H1 (cell line): ENCODE measurements around the gene SMC6. TPM values are rescaled to one million over a fixed set of nuclear protein-coding genes. Genes with fewer than 3 reads are reported as not detected.

Experiments used
- CTCF ChIA-PET: fragments of 300-600 bp; sonication (Branson Sonifier 250); formaldehyde crosslinking; loops from one replicate; lab custom pipeline; 2021; ENCODE audit not compliant: partially characterized antibody; lab: Charles Lee
- POLR2A ChIA-PET: fragments of 300-600 bp; sonication (Branson Sonifier 250); formaldehyde crosslinking; loops from one replicate; lab custom pipeline; 2021; ENCODE audit warnings: inconsistent platforms; ENCODE audit not compliant: partially characterized antibody; lab: Charles Lee
- DNase-seq, 2 experiments: peaks; one replicate each; pipeline versions ENCODE4 v3.0.0 to v3.0.0-alpha.2; 2010 to 2022; ENCODE audit warnings: low spot score in 2 of 2, low read depth in 1 of 2, mixed read lengths in 1 of 2
- FAIRE-seq: peaks from 2 replicates; lab custom pipeline; 2011; peaks lifted over from hg19 to GRCh38; lab: Jason Lieb, UNC
- H2AFZ ChIP-seq: 2 replicates; pipeline ENCODE4 v1.8.1; 2012; ENCODE audit warnings: low read length, inconsistent platforms
- H2AK5ac ChIP-seq: 2 replicates; pipeline ENCODE4 v1.6.1; 2013; ENCODE audit warnings: low read depth, low read length
- H2BK120ac ChIP-seq: replicated peaks from 2 replicates; pipeline ENCODE3; 2013; ENCODE audit warnings: low read depth, low read length, inconsistent platforms
- H2BK12ac ChIP-seq: 2 replicates; pipeline ENCODE4 v1.6.1; 2013; ENCODE audit warnings: low read depth, low read length
- H2BK15ac ChIP-seq: 2 replicates; pipeline ENCODE4 v1.6.1; 2013; ENCODE audit warnings: low read length
- H2BK20ac ChIP-seq: 2 replicates; pipeline ENCODE4 v1.6.1; 2013; ENCODE audit warnings: low read length
- H2BK5ac ChIP-seq: 2 replicates; pipeline ENCODE4 v1.6.1; 2013; ENCODE audit warnings: low read depth, low read length
- H3K14ac ChIP-seq: 2 replicates; pipeline ENCODE4 v1.6.1; 2013; ENCODE audit warnings: inconsistent platforms; ENCODE audit not compliant: insufficient read length
- H3K18ac ChIP-seq: 2 replicates; pipeline ENCODE4 v1.6.1; 2013; ENCODE audit warnings: low read length; ENCODE audit errors: extremely low read depth
- H3K23ac ChIP-seq: 2 replicates; pipeline ENCODE4 v1.6.1; 2013; ENCODE audit warnings: inconsistent platforms; ENCODE audit not compliant: insufficient read length
- H3K23me2 ChIP-seq: 2 replicates; pipeline ENCODE4 v1.6.1; 2013; ENCODE audit warnings: low read depth, low read length
- H3K27ac ChIP-seq: 2 replicates; pipeline ENCODE4 v1.6.1; 2011; ENCODE audit warnings: low read depth, low read length, inconsistent platforms
- H3K27me3 ChIP-seq, 4 experiments: replicated peaks in 1 of 4; 1 replicate in 1 of 4; 2 replicates in 3 of 4; pipeline versions ENCODE4 v1.6.1 to v1.8.1; 2011 to 2013; ENCODE audit warnings: low read length in 3 of 4, mild to moderate bottlenecking in 3 of 4, inconsistent platforms in 2 of 4, mixed read lengths in 2 of 4, moderate library complexity in 1 of 4; ENCODE audit not compliant: control insufficient read depth in 3 of 4, insufficient read depth in 3 of 4; ENCODE audit errors: extremely low read depth in 1 of 4
- H3K36me3 ChIP-seq, 4 experiments: 2 replicates each; pipeline versions ENCODE4 v1.6.1 to v1.8.1; 2011 to 2013; ENCODE audit warnings: mild to moderate bottlenecking in 4 of 4, low read length in 3 of 4, moderate library complexity in 2 of 4, control low read depth in 1 of 4, inconsistent platforms in 1 of 4; ENCODE audit not compliant: insufficient read depth in 4 of 4, control insufficient read depth in 2 of 4
- H3K4ac ChIP-seq: replicated peaks from 2 replicates; pipeline ENCODE3; 2013; ENCODE audit warnings: low read length, low read depth, mixed read lengths, inconsistent platforms; ENCODE audit not compliant: insufficient read length
- H3K4me1 ChIP-seq, 4 experiments: replicated peaks in 1 of 4; 1 replicate in 1 of 4; 2 replicates in 3 of 4; pipeline versions ENCODE4 v1.6.1 to v1.8.1; 2011 to 2013; ENCODE audit warnings: low read length in 3 of 4, inconsistent platforms in 2 of 4, mixed read lengths in 1 of 4; ENCODE audit not compliant: insufficient read depth in 4 of 4, control insufficient read depth in 3 of 4
- H3K4me2 ChIP-seq, 2 experiments: 2 replicates each; pipeline versions ENCODE4 v1.6.1 to v1.8.1; 2011 to 2013; ENCODE audit warnings: low read depth in 2 of 2, low read length in 2 of 2, control low read depth in 1 of 2, inconsistent platforms in 1 of 2, mild to moderate bottlenecking in 1 of 2; ENCODE audit not compliant: insufficient read depth in 1 of 2
- H3K4me3 ChIP-seq, 4 experiments: fragments of 200-600, 300-600 bp in 1 of 4; sonication (generic), shearing (Covaris generic), sonication (Bioruptor Twin) in 1 of 4; 2 replicates each; pipeline versions ENCODE4 v1.5.1 to v1.8.1; 2011 to 2016; ENCODE audit warnings: low read length in 4 of 4, low read depth in 3 of 4, control low read depth in 2 of 4, inconsistent platforms in 2 of 4, mild to moderate bottlenecking in 2 of 4, mixed read lengths in 1 of 4, moderate library complexity in 1 of 4; ENCODE audit not compliant: insufficient read depth in 2 of 4; ENCODE audit errors: extremely low read depth in 1 of 4
- H3K56ac ChIP-seq: replicated peaks from 2 replicates; pipeline ENCODE3; 2013; ENCODE audit warnings: low read depth, mild to moderate bottlenecking, mixed read lengths, low read length, inconsistent platforms; ENCODE audit not compliant: insufficient read length
- H3K79me1 ChIP-seq: 2 replicates; pipeline ENCODE4 v1.6.1; 2013; ENCODE audit warnings: low read depth, low read length, control low read depth
- H3K79me2 ChIP-seq, 2 experiments: 2 replicates each; pipeline versions ENCODE4 v1.6.1 to v1.8.1; 2012 to 2013; ENCODE audit warnings: low read length in 2 of 2, mild to moderate bottlenecking in 2 of 2, inconsistent platforms in 1 of 2; ENCODE audit not compliant: insufficient read depth in 2 of 2, control insufficient read depth in 1 of 2
- H3K9ac ChIP-seq, 4 experiments: replicated peaks in 1 of 4; 1 replicate in 1 of 4; 2 replicates in 3 of 4; pipeline versions ENCODE4 v1.6.1 to v1.8.1; 2011 to 2013; ENCODE audit warnings: low read depth in 3 of 4, low read length in 3 of 4, control low read depth in 2 of 4, mild to moderate bottlenecking in 2 of 4, moderate library complexity in 2 of 4, inconsistent platforms in 1 of 4; ENCODE audit errors: extremely low read depth in 1 of 4
- H3K9me3 ChIP-seq, 2 experiments: 2 replicates each; pipeline versions ENCODE4 v1.6.1 to v1.8.1; 2012 to 2013; ENCODE audit warnings: mild to moderate bottlenecking in 2 of 2, moderate library complexity in 2 of 2, control low read depth in 1 of 2, inconsistent platforms in 1 of 2, low read depth in 1 of 2, low read length in 1 of 2, mixed read lengths in 1 of 2; ENCODE audit not compliant: insufficient read depth in 2 of 2
- H4K20me1 ChIP-seq, 2 experiments: replicated peaks in 1 of 2; 2 replicates each; pipeline versions ENCODE3 to v1.8.1; 2011 to 2013; ENCODE audit warnings: inconsistent platforms in 2 of 2, low read length in 2 of 2, mild to moderate bottlenecking in 1 of 2; ENCODE audit not compliant: insufficient read depth in 2 of 2, control insufficient read depth in 1 of 2
- H4K5ac ChIP-seq: 2 replicates; pipeline ENCODE4 v1.6.1; 2013; ENCODE audit warnings: low read length, low read depth, mixed read lengths, inconsistent platforms; ENCODE audit not compliant: insufficient read length
- H4K8ac ChIP-seq: 2 replicates; pipeline ENCODE4 v1.8.0; 2013; ENCODE audit warnings: mild to moderate bottlenecking, moderate library complexity, low read length, inconsistent platforms; ENCODE audit not compliant: insufficient read depth; ENCODE audit errors: extremely low read depth
- H4K91ac ChIP-seq: replicated peaks from 2 replicates; pipeline ENCODE3; 2013; ENCODE audit warnings: low read length, mixed read lengths, inconsistent platforms; ENCODE audit not compliant: insufficient read length
- ATF3 ChIP-seq: IDR thresholded peaks from 2 replicates; pipeline ENCODE4 v1.6.1; 2011; ENCODE audit warnings: low read depth, mild to moderate bottlenecking, low read length; ENCODE audit not compliant: insufficient read depth
- JUND ChIP-seq: IDR thresholded peaks from 2 replicates; pipeline ENCODE4 v1.6.1; 2011; ENCODE audit warnings: mild to moderate bottlenecking, improper control_type of control experiment, low read length
- PHF8 ChIP-seq: fragments of 200-600 bp; sonication (generic); conservative IDR thresholded peaks from 2 replicates; pipeline ENCODE4 v1.7.1; 2012; ENCODE audit warnings: low read depth, mild to moderate bottlenecking, inconsistent platforms, low read length, moderate library complexity
- RBBP5 ChIP-seq: IDR thresholded peaks from 2 replicates; pipeline ENCODE4 v1.7.1; 2012; ENCODE audit warnings: low read depth, mild to moderate bottlenecking, inconsistent platforms, low read length, moderate library complexity, borderline replicate concordance
- SUZ12 ChIP-seq: fragments of 200-600 bp; sonication (generic); IDR thresholded peaks from 2 replicates; pipeline ENCODE4 v1.6.1; 2012; ENCODE audit warnings: mild to moderate bottlenecking, inconsistent platforms, low read length, moderate library complexity, mixed read lengths
- TBP ChIP-seq: IDR thresholded peaks from 2 replicates; pipeline ENCODE4 v1.6.1; 2011; ENCODE audit warnings: low read depth, low read length, improper control_type of control experiment
- WGBS, 2 experiments: shearing (Covaris generic) in 1 of 2; methylation state at CpG; one replicate each; pipeline versions ENCODE4 v1.1.6 to v1.1.7; 2013 to 2015; ENCODE audit warnings: low lambda C conversion rate in 2 of 2, mixed read lengths in 2 of 2, inconsistent platforms in 1 of 2, low coverage in 1 of 2, missing lambda C conversion rate in 1 of 2; ENCODE audit not compliant: insufficient replicate concordance in 2 of 2, insufficient coverage in 1 of 2, insufficient read length in 1 of 2; ENCODE audit errors: extremely low coverage in 1 of 2, missing lambda C conversion rate in 1 of 2; 5-methylcytosine and 5-hydroxymethylcytosine counted together
- polyA plus RNA-seq, 7 experiments: library from polyadenylated mRNA; depleted of rRNA in 3 of 7; stranded (reverse) in 5 of 7; unstranded in 2 of 7; fragments of >200 nt in 5 of 7; fragments of 200-250 nt in 2 of 7; gene quantifications; 1 replicate in 5 of 7; 2 replicates in 1 of 7; 4 replicates in 1 of 7; pipeline versions ENCODE4 v1.2.1 to v1.2.3, GENCODE V29; 2011 to 2013; ENCODE audit warnings: missing spikeins in 2 of 7, mixed read lengths in 2 of 7
- total RNA-seq: library from RNA; stranded (reverse); fragmentation: NEBNext Ultra II Directional; extraction: Animal tissue kit (Norgen Biotek cat#: 25700); gene quantifications from 2 replicates; pipeline ENCODE4 v1.2.1, GENCODE V29; 2021

Gene SMC6
- total and polyA plus RNA-seq, 2 of the 8 experiments (the other 6 are each of a cell fraction or from before 2014, with no cell fraction given): 9.7 to 49.5 TPM

- POLR2A ChIA-PET: no interaction called here
Measured at GRCh38 chr2:17793296-17793695, 39.7 kb upstream of the SMC6 start.

More at GRCh38 chr2:17793296-17793695, 39.7 kb upstream of the SMC6 start:
- Histone ChIP-seq H2BK15ac (no peak overlapping the region), H2BK120ac (no peak overlapping the region), H3K14ac (no peak overlapping the region), H3K4ac (no peak overlapping the region), H3K79me1 (no peaks in the 10 kb centered on the region), H2BK12ac (no peak overlapping the region), H3K4me1 (no peaks in the 10 kb centered on the region), H3K23ac (no peak overlapping the region), H3K79me2 (no peaks in the 10 kb centered on the region), H4K5ac (no peak overlapping the region), H4K20me1 (no peaks in the 10 kb centered on the region), H3K36me3 (no peaks in the 10 kb centered on the region), H3K27ac (no peak overlapping the region), H2AFZ (no peak overlapping the region), H3K18ac (no peak overlapping the region), H2BK5ac (no peak overlapping the region), H4K91ac (no peak overlapping the region), H2AK5ac (no peak overlapping the region), H3K56ac (no peak overlapping the region), H4K8ac (no peak overlapping the region), H3K4me3 (no peak overlapping the region), H3K9me3 (no peaks in the 10 kb centered on the region), H3K27me3 (no peaks in the 10 kb centered on the region), H3K9ac (no peak overlapping the region), H3K4me2 (no peak overlapping the region), H3K23me2 (no peaks in the 10 kb centered on the region), H2BK20ac (no peak overlapping the region)
- CTCF ChIA-PET: interaction anchor here (2.3 kb wide), 1 partner anchor 36 kb away, joined by 6 read pairs; no protein-coding TSS in a partner anchor
- DNase-seq (no peak), FAIRE-seq (no peak)
- TF ChIP-seq JUND: no peak
- no peak for TF ChIP-seq PHF8
- TF ChIP-seq ATF3: no peak
- TF ChIP-seq SUZ12: no peak
- no peak for TF ChIP-seq RBBP5
- TF ChIP-seq TBP: no peak
- WGBS, 2 experiments: 87% methylated on average over 4 of the region's 4 CpGs; no CpG with 5 or more reads in 1 of the 2 experiments
